ENCODE results near the gene THEM5.
"Not testable (repeated sequence)": the region's sequence is repeated elsewhere in the genome, so short reads cannot be mapped to it uniquely, and the experiment has no call there.

Gene THEM5

DNA sequence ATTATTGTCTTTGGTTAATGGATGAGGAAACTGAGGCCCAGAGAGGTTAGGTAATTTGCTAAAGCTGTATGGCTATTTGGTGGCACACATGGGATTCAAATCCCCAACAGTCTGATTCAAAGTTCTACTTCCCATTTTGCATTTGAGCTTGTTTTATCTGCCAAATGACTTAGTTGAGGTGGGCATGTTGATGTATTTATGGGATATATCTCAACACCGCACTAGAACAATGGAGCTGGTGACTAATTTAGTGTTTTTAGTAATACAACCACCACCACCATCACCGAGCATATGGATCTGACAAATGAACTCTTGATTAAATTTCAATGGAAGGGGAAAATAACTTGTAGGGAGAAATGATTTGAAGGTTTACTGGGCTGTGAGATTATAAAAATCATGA is 29.0 kb upstream of the THEM5 start:
- DNase-seq (ENCODE audit: extremely low spot score): no peak
- ChIA-PET CTCF (no interaction called here), POLR2A (no interaction called here)
- TF ChIP-seq TARDBP (IDR thresholded peaks at IDR 0.05) (no peak), FOXA1 (IDR thresholded peaks at IDR 0.05) (no peak), SP1 (IDR thresholded peaks at IDR 0.05) (no peak), FOXK2 (IDR thresholded peaks at IDR 0.05) (no peak), FOXM1 (IDR thresholded peaks at IDR 0.05; ENCODE audit: borderline replicate concordance) (no peak)

GRCh38 chr1:151881479-151881878 is 28.0 kb upstream of the THEM5 start:
- no peak for DNase-seq (ENCODE audit: extremely low spot score)
- POLR2A ChIA-PET: interaction anchor here (0.7 kb wide), 1 partner anchor 28 kb away, joined by 3 read pairs; the partner anchor contains the start of gene THEM4
- CTCF ChIA-PET: interaction anchor here (0.6 to 0.8 kb wide), 4 partner anchors 12 to 303 kb away, joined by 3 read pairs; no protein-coding TSS in a partner anchor
- TF ChIP-seq CTBP1 (IDR thresholded peaks at IDR 0.05; ENCODE audit: borderline replicate concordance): no peak
- no peak for TF ChIP-seq SUZ12 (IDR thresholded peaks at IDR 0.05)
- no peak; the same call in 1 of the 2 replicates for TF ChIP-seq PKNOX1 (IDR thresholded peaks at IDR 0.05)
- TF ChIP-seq TARDBP (IDR thresholded peaks at IDR 0.05): no peak
- no peak for TF ChIP-seq ELF4 (IDR thresholded peaks at IDR 0.05)
- no peak for TF ChIP-seq L3MBTL2 (conservative IDR thresholded peaks at IDR 0.05)
- no peak for TF ChIP-seq FOXA1 (IDR thresholded peaks at IDR 0.05)
- no peak for TF ChIP-seq BHLHE40 (IDR thresholded peaks at IDR 0.05; ENCODE audit: borderline replicate concordance)
- no peak for TF ChIP-seq ZNF384 (IDR thresholded peaks at IDR 0.05)
- no peak for TF ChIP-seq NFRKB (IDR thresholded peaks at IDR 0.05)
- TF ChIP-seq SP1 (IDR thresholded peaks at IDR 0.05): no peak
- no peak for TF ChIP-seq FOXM1 (IDR thresholded peaks at IDR 0.05; ENCODE audit: borderline replicate concordance)
- TF ChIP-seq FOXK2 (IDR thresholded peaks at IDR 0.05): no peak
- TF ChIP-seq ARNT (IDR thresholded peaks at IDR 0.05): no peak
- no peak for TF ChIP-seq HDGF (IDR thresholded peaks at IDR 0.05; ENCODE audit: borderline replicate concordance)
- TF ChIP-seq LEF1 (IDR thresholded peaks at IDR 0.05; ENCODE audit: borderline replicate concordance): no peak

DNA sequence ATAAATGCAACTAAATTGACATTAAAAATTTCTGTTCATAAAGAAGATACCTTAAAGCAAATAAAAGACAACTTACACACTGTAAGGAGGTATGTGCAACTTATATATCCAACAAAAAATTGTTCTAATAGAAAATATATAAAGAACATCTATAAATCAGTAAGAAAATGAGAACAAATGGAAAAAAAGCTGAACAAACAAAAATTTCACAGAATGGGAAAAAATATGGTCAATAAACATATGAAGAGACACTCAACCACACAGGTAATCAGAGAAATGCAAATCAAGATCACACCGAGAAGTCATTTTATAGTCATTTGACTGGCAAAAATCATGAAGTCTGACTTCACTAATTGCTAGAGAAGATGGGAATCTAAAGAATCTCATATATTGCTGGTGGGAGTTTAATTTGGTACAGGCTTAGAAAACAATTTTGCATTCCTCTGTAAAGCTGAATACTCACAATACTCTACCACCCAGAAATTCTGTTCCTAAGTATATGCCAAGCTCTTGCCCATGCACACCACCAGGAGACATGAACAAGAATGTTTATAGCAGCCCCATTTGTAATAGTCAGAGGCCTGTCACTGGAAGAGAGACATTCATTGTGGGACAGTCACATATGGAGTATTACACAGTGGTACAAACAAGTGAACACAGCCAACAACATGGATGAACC is 22.0 kb upstream of the THEM5 start:
- ChIA-PET POLR2A (no interaction called here), CTCF (interaction anchor here (0.6 kb wide), 2 partner anchors 126 to 268 kb away, joined by 3 read pairs; no protein-coding TSS in a partner anchor)
- no peak for TF ChIP-seq SP1 (IDR thresholded peaks at IDR 0.05)
- TF ChIP-seq LEF1 (IDR thresholded peaks at IDR 0.05; ENCODE audit: borderline replicate concordance): no peak
- TF ChIP-seq SUZ12 (IDR thresholded peaks at IDR 0.05): no peak
- no peak for TF ChIP-seq ARNT (IDR thresholded peaks at IDR 0.05)
- no peak for TF ChIP-seq PKNOX1 (IDR thresholded peaks at IDR 0.05)
- no peak for TF ChIP-seq CTBP1 (IDR thresholded peaks at IDR 0.05; ENCODE audit: borderline replicate concordance)
- no peak for TF ChIP-seq HDGF (IDR thresholded peaks at IDR 0.05; ENCODE audit: borderline replicate concordance)
- no peak for TF ChIP-seq L3MBTL2 (conservative IDR thresholded peaks at IDR 0.05)
- DNase-seq (ENCODE audit: extremely low spot score): no peak

DNA sequence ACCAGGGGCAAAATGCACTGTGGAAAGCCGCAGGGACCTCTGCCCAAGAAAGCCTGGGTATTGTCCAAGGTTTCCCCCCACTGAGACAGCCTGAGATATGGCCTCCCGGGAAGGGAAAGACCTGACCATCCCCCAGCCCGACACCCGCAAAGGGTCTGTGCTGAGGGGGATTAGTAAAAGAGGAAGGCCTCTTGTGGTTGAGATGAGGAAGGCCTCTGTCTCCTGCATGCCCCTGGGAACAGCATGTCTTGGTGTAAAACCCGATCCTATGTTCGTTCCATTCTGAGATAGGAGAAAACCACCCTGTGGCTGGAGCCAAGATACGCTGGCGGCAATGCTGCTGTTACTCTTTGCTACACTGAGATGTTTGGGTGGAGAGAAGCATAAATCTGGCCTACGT is 19.3 kb upstream of the THEM5 start:
- DNase-seq (ENCODE audit: extremely low spot score); CTCF ChIA-PET: not testable (repeated sequence)

DNA sequence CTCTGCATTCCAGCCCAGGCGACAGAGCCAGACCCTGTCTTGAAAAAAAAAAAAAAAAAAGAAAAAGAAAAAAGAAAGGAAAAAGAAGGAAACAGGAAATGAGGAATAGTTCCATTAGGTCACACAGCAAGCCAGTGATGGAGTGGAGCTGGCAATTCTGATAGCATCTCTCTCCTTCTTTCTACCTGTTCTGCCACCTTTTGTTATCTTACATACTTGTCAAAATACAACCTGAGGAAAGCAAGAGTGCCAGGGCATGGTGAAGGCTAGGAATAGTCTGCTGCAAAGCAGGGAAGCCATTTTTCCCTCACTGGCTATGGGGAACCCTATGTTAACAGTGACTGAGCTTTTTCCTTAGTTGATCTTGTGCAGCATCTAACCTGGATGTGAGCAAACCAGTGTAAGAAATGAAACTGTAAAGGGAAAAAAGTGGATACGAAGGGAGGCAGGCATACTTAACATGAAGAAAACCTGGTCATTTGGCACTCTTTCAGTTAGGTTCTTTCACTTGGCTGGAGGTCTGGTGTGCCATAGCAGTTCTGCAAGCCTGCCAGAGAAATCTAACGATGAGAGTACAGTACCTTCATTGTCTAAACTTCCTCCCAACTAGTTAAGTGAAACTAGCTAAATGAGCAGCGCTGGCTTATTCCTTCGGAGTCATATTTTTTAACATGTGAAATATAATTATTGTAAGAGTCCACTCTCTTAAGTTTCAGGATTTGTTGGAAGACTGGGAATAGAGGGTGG is 17.9 kb upstream of the THEM5 start:
- CTCF ChIA-PET: interaction anchor here (1.4 kb wide), 1 partner anchor 9 kb away, joined by 3 read pairs; no protein-coding TSS in a partner anchor
- no peak for DNase-seq (ENCODE audit: extremely low spot score)
- POLR2A ChIA-PET: no interaction called here
- no peak for TF ChIP-seq PKNOX1 (IDR thresholded peaks at IDR 0.05)
- no peak for TF ChIP-seq SUZ12 (IDR thresholded peaks at IDR 0.05)
- no peak for TF ChIP-seq ZNF384 (IDR thresholded peaks at IDR 0.05)
- TF ChIP-seq TARDBP (IDR thresholded peaks at IDR 0.05): no peak
- no peak for TF ChIP-seq ELF4 (IDR thresholded peaks at IDR 0.05)
- TF ChIP-seq L3MBTL2 (conservative IDR thresholded peaks at IDR 0.05): no peak
- TF ChIP-seq BHLHE40 (IDR thresholded peaks at IDR 0.05; ENCODE audit: borderline replicate concordance): no peak
- no peak for TF ChIP-seq ARNT (IDR thresholded peaks at IDR 0.05)
- TF ChIP-seq FOXK2 (IDR thresholded peaks at IDR 0.05): no peak
- no peak for TF ChIP-seq NFRKB (IDR thresholded peaks at IDR 0.05)
- TF ChIP-seq SP1 (IDR thresholded peaks at IDR 0.05): no peak
- TF ChIP-seq CTBP1 (IDR thresholded peaks at IDR 0.05; ENCODE audit: borderline replicate concordance): no peak
- TF ChIP-seq LEF1 (IDR thresholded peaks at IDR 0.05; ENCODE audit: borderline replicate concordance): no peak
- TF ChIP-seq HDGF (IDR thresholded peaks at IDR 0.05; ENCODE audit: borderline replicate concordance): no peak

More for the DNA sequence above, 19.3 kb upstream of the THEM5 start:
- POLR2A ChIA-PET: not testable (repeated sequence)

DNA sequence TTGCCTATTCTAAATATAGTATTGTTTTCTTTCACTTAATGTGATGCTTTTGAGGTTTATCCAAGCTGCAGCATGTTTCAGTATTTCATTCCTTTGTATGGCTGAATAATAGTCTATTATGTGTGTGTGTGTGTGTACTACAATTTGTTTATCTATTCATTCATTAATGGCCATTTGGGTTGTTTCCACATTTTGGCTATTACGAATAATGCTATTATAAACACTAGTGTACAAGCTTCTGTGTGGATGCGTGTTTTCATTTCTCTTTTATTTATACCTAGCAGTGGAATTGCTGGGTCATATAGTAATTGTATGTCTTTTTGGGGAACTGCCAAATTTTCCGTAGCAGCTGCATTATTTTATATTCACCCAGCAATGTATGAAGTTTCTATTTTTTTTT is 15.0 kb upstream of the THEM5 start:
- DNase-seq (ENCODE audit: extremely low spot score): no peak
- ChIA-PET POLR2A (no interaction called here), CTCF (no interaction called here)
- no peak for TF ChIP-seq LEF1 (IDR thresholded peaks at IDR 0.05; ENCODE audit: borderline replicate concordance)
- no peak for TF ChIP-seq ZNF384 (IDR thresholded peaks at IDR 0.05)
- TF ChIP-seq NFRKB (IDR thresholded peaks at IDR 0.05): no peak
- no peak for TF ChIP-seq FOXM1 (IDR thresholded peaks at IDR 0.05; ENCODE audit: borderline replicate concordance)
- TF ChIP-seq TARDBP (IDR thresholded peaks at IDR 0.05): no peak
